ENCODE results near the gene NUDC. TPM values are rescaled to one million over a fixed set of nuclear protein-coding genes. Genes with fewer than 3 reads are reported as not detected.

Gene NUDC
- total RNA-seq, 1 experiment from 2014 or later, result 118 TPM

DNA sequence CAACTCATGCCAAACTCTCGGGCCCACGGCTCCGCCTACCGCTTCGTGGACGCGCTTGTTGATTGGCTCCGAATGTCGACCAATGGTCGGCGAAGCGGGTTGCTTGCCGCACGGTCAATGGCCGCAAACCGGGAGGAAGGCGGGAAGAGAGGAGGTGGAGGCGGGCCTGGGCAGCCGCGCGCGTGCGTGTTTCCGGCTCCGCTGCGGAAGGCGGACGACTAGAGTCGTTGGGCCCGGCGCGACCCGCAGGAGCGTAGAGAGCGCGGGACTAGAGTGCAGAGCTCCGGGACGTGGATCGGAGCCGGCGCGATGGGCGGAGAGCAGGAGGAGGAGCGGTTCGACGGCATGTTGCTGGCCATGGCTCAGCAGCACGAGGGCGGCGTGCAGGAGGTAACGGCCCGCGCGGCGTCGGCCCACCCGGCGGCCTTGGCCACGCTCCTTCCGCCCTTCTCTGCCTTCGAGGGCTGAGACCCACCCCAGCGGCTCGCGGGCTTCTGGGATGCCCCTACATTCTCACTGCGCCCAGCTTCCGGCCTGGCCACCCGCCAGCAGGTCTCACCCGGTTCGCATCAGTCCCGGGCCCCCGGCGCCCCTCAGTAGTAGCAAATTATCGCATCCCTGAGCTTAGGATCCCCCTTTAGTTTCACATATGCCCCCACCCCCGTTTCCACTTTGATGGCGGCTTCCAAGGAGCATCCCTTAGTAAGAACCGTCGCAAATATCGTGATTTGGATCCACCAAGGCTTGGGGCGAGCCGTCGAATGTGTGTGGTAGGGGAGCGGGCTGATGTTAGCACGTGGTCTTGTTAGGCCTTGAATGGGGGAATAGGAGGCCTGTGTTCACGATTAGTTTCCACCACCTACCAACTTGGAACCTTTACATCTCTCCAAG, at the start of gene NUDC (continued):
- TF ChIP-seq ZNF532 (CRISPR knock-in tag; IDR thresholded peaks at IDR 0.05; ENCODE audit: borderline replicate concordance), result no peak
- 0 out of 2 replicates have a peak, but pooled peaks have one; percentile 33 for TF ChIP-seq ATF1 (CRISPR knock-in tag; IDR thresholded peaks at IDR 0.05)
- no peak for TF ChIP-seq PRRX2 (CRISPR knock-in tag; IDR thresholded peaks at IDR 0.05)
- no peak for TF ChIP-seq E2F4 (CRISPR knock-in tag; IDR thresholded peaks at IDR 0.05; ENCODE audit: borderline replicate concordance, low read depth)
- TF ChIP-seq, protein P1, sequence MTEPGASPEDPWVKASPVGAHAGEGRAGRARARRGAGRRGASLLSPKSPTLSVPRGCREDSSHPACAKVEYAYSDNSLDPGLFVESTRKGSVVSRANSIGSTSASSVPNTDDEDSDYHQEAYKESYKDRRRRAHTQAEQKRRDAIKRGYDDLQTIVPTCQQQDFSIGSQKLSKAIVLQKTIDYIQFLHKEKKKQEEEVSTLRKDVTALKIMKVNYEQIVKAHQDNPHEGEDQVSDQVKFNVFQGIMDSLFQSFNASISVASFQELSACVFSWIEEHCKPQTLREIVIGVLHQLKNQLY (CRISPR knock-in tag; IDR thresholded peaks at IDR 0.05), result no peak
- no peak for TF ChIP-seq AFF4 (CRISPR knock-in tag; IDR thresholded peaks at IDR 0.05; ENCODE audit: borderline replicate concordance)
- TF ChIP-seq CBFB (CRISPR knock-in tag; IDR thresholded peaks at IDR 0.05; ENCODE audit: low read depth), result no peak
- no peak for TF ChIP-seq CDX4 (CRISPR knock-in tag; IDR thresholded peaks at IDR 0.05; ENCODE audit: borderline replicate concordance)
- peak; percentile 88 for TF ChIP-seq NFE2L1 (CRISPR knock-in tag; IDR thresholded peaks at IDR 0.05)
- TF ChIP-seq HMGA2 (CRISPR knock-in tag; IDR thresholded peaks at IDR 0.05), result no peak
- TF ChIP-seq NR1H2 (CRISPR knock-in tag; IDR thresholded peaks at IDR 0.05), result no peak
- TF ChIP-seq RELA (CRISPR knock-in tag; IDR thresholded peaks at IDR 0.05; ENCODE audit: borderline replicate concordance), result no peak
- no peak; the same call in 1 of the 2 replicates for TF ChIP-seq TCF7 (CRISPR knock-in tag; IDR thresholded peaks at IDR 0.05; ENCODE audit: low read depth)
- TF ChIP-seq SOX15 (CRISPR knock-in tag; IDR thresholded peaks at IDR 0.05), result no peak
- TF ChIP-seq, protein P2, sequence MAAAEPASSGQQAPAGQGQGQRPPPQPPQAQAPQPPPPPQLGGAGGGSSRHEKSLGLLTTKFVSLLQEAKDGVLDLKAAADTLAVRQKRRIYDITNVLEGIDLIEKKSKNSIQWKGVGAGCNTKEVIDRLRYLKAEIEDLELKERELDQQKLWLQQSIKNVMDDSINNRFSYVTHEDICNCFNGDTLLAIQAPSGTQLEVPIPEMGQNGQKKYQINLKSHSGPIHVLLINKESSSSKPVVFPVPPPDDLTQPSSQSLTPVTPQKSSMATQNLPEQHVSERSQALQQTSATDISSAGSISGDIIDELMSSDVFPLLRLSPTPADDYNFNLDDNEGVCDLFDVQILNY (CRISPR knock-in tag; IDR thresholded peaks at IDR 0.05), result peak; percentile 79; the same call in 1 of the 2 replicates
- TF ChIP-seq, protein P3, sequence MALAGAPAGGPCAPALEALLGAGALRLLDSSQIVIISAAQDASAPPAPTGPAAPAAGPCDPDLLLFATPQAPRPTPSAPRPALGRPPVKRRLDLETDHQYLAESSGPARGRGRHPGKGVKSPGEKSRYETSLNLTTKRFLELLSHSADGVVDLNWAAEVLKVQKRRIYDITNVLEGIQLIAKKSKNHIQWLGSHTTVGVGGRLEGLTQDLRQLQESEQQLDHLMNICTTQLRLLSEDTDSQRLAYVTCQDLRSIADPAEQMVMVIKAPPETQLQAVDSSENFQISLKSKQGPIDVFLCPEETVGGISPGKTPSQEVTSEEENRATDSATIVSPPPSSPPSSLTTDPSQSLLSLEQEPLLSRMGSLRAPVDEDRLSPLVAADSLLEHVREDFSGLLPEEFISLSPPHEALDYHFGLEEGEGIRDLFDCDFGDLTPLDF (CRISPR knock-in tag; IDR thresholded peaks at IDR 0.05), result no peak
- peak; percentile 68 for TF ChIP-seq SP1 (CRISPR knock-in tag; conservative IDR thresholded peaks at IDR 0.05)
- TF ChIP-seq NFATC4 (CRISPR knock-in tag; IDR thresholded peaks at IDR 0.05), result no peak
- TF ChIP-seq, protein P4, sequence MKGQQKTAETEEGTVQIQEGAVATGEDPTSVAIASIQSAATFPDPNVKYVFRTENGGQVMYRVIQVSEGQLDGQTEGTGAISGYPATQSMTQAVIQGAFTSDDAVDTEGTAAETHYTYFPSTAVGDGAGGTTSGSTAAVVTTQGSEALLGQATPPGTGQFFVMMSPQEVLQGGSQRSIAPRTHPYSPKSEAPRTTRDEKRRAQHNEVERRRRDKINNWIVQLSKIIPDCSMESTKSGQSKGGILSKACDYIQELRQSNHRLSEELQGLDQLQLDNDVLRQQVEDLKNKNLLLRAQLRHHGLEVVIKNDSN (CRISPR knock-in tag; IDR thresholded peaks at IDR 0.05), result no peak; the same call in 1 of the 2 replicates
- peak; percentile 91 for TF ChIP-seq NFYB (CRISPR knock-in tag; conservative IDR thresholded peaks at IDR 0.05; ENCODE audit: low read depth)
- TF ChIP-seq JUN (CRISPR knock-in tag; IDR thresholded peaks at IDR 0.05), result peak; percentile 88; the same call in 1 of the 2 replicates
- no peak for TF ChIP-seq ZSCAN18 (CRISPR knock-in tag; IDR thresholded peaks at IDR 0.05)
